A549 (cell line): Measurements from ENCODE around the gene DDIT4. TPM values are rescaled to one million over a fixed set of nuclear protein-coding genes. Genes with fewer than 3 reads are reported as not detected.

Source experiments
- ATAC-seq, 2 experiments: fragments of 200-7000 bp in 1 of 2; fragments of >200 bp in 1 of 2; cut with Nextera tagmentation in 1 of 2; cut with Tn5 transposase in 1 of 2; 3 replicates each; pipeline versions ENCODE4 v1.8.0 to v1.9.1; 2018 to 2020; ENCODE audit warnings: mild to moderate bottlenecking in 1 of 2, moderate library complexity in 1 of 2
- CTCF ChIA-PET: fragments of 300-600 bp; sonication (Branson Sonifier 250); formaldehyde crosslinking; extraction: SDS; loops from one replicate; lab custom pipeline; 2021; ENCODE audit warnings: antibody characterized with exemption, inconsistent platforms; lab: Yijun Ruan, JAX
- POLR2A ChIA-PET: fragments of 350-600 bp; formaldehyde crosslinking; extraction: SDS; loops from one replicate; lab custom pipeline; 2021; ENCODE audit warnings: antibody characterized with exemption, inconsistent platforms; lab: Yijun Ruan, JAX
- DNase-seq, 2 experiments: peaks; one replicate each; pipeline versions ENCODE4 v3.0.0 to v3.0.0-alpha.2; 2011 to 2016; ENCODE audit warnings: low read depth in 1 of 2, low spot score in 1 of 2
- FAIRE-seq: peaks from 2 replicates; lab custom pipeline; 2011; peaks lifted over from hg19 to GRCh38; lab: Jason Lieb, UNC
- H3K27ac ChIP-seq, 2 experiments: fragments of >200 bp; sonication (Bioruptor Twin); formaldehyde crosslinking; 3 replicates each; pipeline ENCODE4 v1.5.1; 2016 to 2017
- H3K4me1 ChIP-seq: fragments of >200 bp; sonication (Bioruptor Twin); formaldehyde crosslinking; 3 replicates; pipeline ENCODE4 v1.6.1; 2016
- H3K4me2 ChIP-seq: fragments of >200 bp; sonication (Bioruptor Twin); formaldehyde crosslinking; 3 replicates; pipeline ENCODE4 v1.6.1; 2016
- H3K4me3 ChIP-seq: fragments of >200 bp; sonication (Bioruptor Twin); formaldehyde crosslinking; 3 replicates; pipeline ENCODE4 v1.5.1; 2016
- H3K9me3 ChIP-seq: fragments of >200 bp; sonication (Bioruptor Twin); formaldehyde crosslinking; 3 replicates; pipeline ENCODE4 v1.6.1; 2016
- BHLHE40 ChIP-seq: IDR thresholded peaks from 2 replicates; pipeline ENCODE4 v1.6.1; 2012; ENCODE audit warnings: low read depth, low read length, inconsistent platforms
- CEBPB ChIP-seq, 2 experiments: fragments of >200 bp in 1 of 2; sonication (Bioruptor Twin) in 1 of 2; formaldehyde crosslinking in 1 of 2; IDR thresholded peaks; 2 replicates each; pipeline ENCODE4 v1.6.1; 2012 to 2016
- CHD4 ChIP-seq: fragments of 200-600 bp; sonication (generic); IDR thresholded peaks from 2 replicates; pipeline ENCODE4 v1.6.1; 2016; ENCODE audit warnings: antibody characterized with exemption, mild to moderate bottlenecking, borderline replicate concordance
- ESRRA ChIP-seq: fragments of 150-350 bp; IDR thresholded peaks from 2 replicates; pipeline ENCODE4 v1.6.1; 2014; ENCODE audit warnings: mild to moderate bottlenecking, low read length, borderline replicate concordance
- FOSL2 ChIP-seq, 2 experiments: fragments of 450-650 bp in 1 of 2; fragments of >200 bp in 1 of 2; sonication (Bioruptor Twin) in 1 of 2; formaldehyde crosslinking; IDR thresholded peaks; 2 replicates each; pipeline versions ENCODE4 v1.5.0 to v1.6.1; 2016 to 2020; ENCODE audit warnings: mild to moderate bottlenecking in 1 of 2, moderate library complexity in 1 of 2
- HEYL ChIP-seq: fragments of 250-450 bp; sonication (Bioruptor Pico); IDR thresholded peaks from 2 replicates; pipeline ENCODE4 v1.8.0; 2021; ENCODE audit warnings: mild to moderate bottlenecking, moderate library complexity
- HOXB13 ChIP-seq: fragments of 250-450 bp; sonication (Bioruptor Pico); IDR thresholded peaks from 2 replicates; pipeline ENCODE4 v1.5.0; 2020; ENCODE audit warnings: low read depth, mild to moderate bottlenecking, moderate library complexity
- HOXB5 ChIP-seq: fragments of 250-450 bp; sonication (Bioruptor Pico); IDR thresholded peaks from 2 replicates; pipeline ENCODE4 v1.5.0; 2020; ENCODE audit warnings: mild to moderate bottlenecking, moderate library complexity
- KDM1A ChIP-seq: fragments of 200-600 bp; sonication (generic); IDR thresholded peaks from 2 replicates; pipeline ENCODE4 v1.6.1; 2016; ENCODE audit warnings: low read depth, mild to moderate bottlenecking
- NR3C1 ChIP-seq: fragments of >200 bp; sonication (Bioruptor Twin); formaldehyde crosslinking; IDR thresholded peaks from 3 replicates; pipeline ENCODE4 v1.6.1; 2017
- POLR2A ChIP-seq: IDR thresholded peaks from 2 replicates; pipeline ENCODE4 v1.6.1; 2012; ENCODE audit warnings: mild to moderate bottlenecking, low read length
- RFX5 ChIP-seq: fragments of 450-650 bp; IDR thresholded peaks from 2 replicates; pipeline ENCODE4 v1.7.1; 2014; ENCODE audit warnings: antibody characterized with exemption, mild to moderate bottlenecking, moderate library complexity
- ZSCAN20 ChIP-seq: fragments of 250-450 bp; sonication (Bioruptor Pico); IDR thresholded peaks from 2 replicates; pipeline ENCODE4 v1.8.0; 2022; ENCODE audit warnings: mild to moderate bottlenecking, moderate library complexity
- WGBS: methylation state at CpG from one replicate; pipeline ENCODE4 v1.1.6; 2017; ENCODE audit errors: missing lambda C conversion rate; 5-methylcytosine and 5-hydroxymethylcytosine counted together
- polyA plus RNA-seq, 4 experiments: library from polyadenylated mRNA; depleted of rRNA in 3 of 4; stranded (reverse); fragments of >200 nt; fragmentation: RNase III in 1 of 4; extraction: RNeasy Plus Mini Kit Qiagen cat#74134 plus additional on column Dnase treatment in 1 of 4; gene quantifications; 2 replicates in 3 of 4; 3 replicates in 1 of 4; pipeline ENCODE4 v1.2.3, GENCODE V29; 2011 to 2017
- TF ChIP-seq, protein P1 (sequence below): fragments of >200 bp; sonication (Bioruptor Twin); formaldehyde crosslinking; IDR thresholded peaks from 3 replicates; pipeline ENCODE4 v1.6.1; 2016
- TF ChIP-seq, protein P2 (sequence below): fragments of 450-650 bp; IDR thresholded peaks from 2 replicates; pipeline ENCODE4 v1.6.1; 2014; ENCODE audit warnings: antibody characterized with exemption
- TF ChIP-seq, protein P3 (sequence below): fragments of 200-600 bp; sonication (generic); IDR thresholded peaks from 2 replicates; pipeline ENCODE4 v1.6.1; 2016; ENCODE audit warnings: antibody characterized with exemption, mild to moderate bottlenecking, moderate library complexity
- TF ChIP-seq, protein P4 (sequence below): fragments of 150-350 bp; IDR thresholded peaks from 2 replicates; pipeline ENCODE4 v1.6.1; 2014; ENCODE audit warnings: low read depth, mild to moderate bottlenecking, low read length
- TF ChIP-seq, protein P5 (sequence below): IDR thresholded peaks from 2 replicates; pipeline ENCODE4 v1.6.1; 2012

DDIT4 gene
- polyA plus RNA-seq, 2 of the 4 experiments (the other 2 are of a cell fraction) = 239 to 392 TPM

DNA sequence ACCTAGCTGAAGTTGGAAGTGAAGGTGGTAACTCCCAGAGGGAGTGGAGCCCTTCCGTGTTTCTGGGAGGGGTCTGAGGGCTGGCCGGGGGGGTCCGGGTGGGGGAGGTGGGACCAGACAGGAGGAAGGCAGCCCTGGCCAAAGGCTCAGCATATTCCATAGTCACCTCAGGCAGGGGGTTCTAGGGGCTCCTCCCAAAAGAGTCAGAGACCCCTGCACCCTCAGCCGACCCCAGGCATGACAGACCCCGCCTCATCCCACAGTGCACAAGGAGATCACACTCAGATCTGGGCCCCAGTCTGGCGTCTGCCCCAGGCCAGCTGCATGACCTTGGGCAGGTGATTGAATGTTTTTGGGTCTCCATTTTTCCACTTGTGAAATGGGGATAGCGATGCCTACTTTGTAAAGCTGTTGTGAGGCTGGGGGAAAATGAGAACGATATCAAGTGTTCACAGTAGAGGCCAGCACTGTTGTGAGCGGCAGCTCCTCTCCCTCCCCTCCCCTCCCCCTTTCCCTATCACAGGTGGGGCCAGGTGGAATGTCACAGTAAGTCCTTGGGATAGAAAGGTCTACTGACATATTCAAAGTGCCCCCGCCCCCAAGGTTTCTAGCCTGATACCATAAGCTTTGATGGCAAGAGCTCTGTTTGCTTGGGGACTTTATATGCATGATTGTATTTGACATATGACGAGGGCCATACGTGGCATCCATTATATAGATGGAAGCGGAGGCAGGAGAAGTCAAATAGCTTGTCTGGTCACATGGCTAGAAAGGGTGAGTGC is 47.7 kb downstream of the DDIT4 start:
- Histone ChIP-seq H3K27ac (peak overlapping the region; percentile 98 to 99), H3K4me2 (peak overlapping the region; percentile 82), H3K4me3 (peak overlapping the region; percentile 7; the same call in 1 of the 3 replicates), H3K9me3 (no peaks in the 10 kb centered on the region), H3K4me1 (peaks cover 84% of the 10 kb centered on the region)
- CTCF ChIA-PET = interaction anchor here (1.0 to 8.5 kb wide), 16 partner anchors 13 to 366 kb away, joined by 3 to 94 read pairs (median 6); partner anchors contain the start of genes ANAPC16, ASCC1 and DDIT4
- no peak for ATAC-seq
- WGBS = 68% methylated on average over 11 of the region's 13 CpGs
- 0 out of 2 replicates have a peak, but pooled peaks have one; percentile 21 for TF ChIP-seq HEYL (CRISPR knock-in tag)
- no peak for TF ChIP-seq HOXB5 (CRISPR knock-in tag)
- TF ChIP-seq ZSCAN20 (CRISPR knock-in tag) = peak; percentile 70; the same call in 1 of the 2 replicates
- peak; percentile 48; the same call in 1 of the 2 replicates for TF ChIP-seq HOXB13
- 0 out of 2 replicates have a peak, but pooled peaks have one; percentile 13 for TF ChIP-seq POLR2A
- FAIRE-seq = no peak
- POLR2A ChIA-PET = interaction anchor here (0.6 to 5.9 kb wide), 18 partner anchors 8 to 195 kb away, joined by 3 to 197 read pairs (median 8); partner anchors contain the start of genes ANAPC16, ASCC1 and DDIT4
- no peak for DNase-seq

DNA sequence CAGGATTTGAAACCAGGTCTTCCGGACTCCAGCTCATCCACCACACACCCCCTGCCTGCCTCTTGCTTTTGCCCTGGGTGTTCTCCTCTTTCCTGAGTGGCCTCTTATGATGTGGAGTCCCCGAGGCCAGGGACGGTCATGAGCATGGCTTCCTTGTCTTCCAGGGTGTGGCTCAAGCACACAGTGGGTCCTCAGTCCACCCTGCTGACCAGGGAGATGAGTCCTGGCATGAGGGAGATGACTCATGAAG is 48.2 kb downstream of the DDIT4 start:
- ChIA-PET CTCF (interaction anchor here (1.0 to 8.5 kb wide), 11 partner anchors 13 to 366 kb away, joined by 3 to 94 read pairs (median 7); partner anchors contain the start of gene DDIT4), POLR2A (interaction anchor here (1.0 to 5.9 kb wide), 8 partner anchors 10 to 106 kb away, joined by 4 to 197 read pairs (median 24); partner anchors contain the start of genes ANAPC16, ASCC1 and DDIT4)
- H3K4me2 ChIP-seq = peak overlapping the region; percentile 82
- no peak overlapping the region for H3K4me3 ChIP-seq
- 83% methylated on average over 3 of the region's 3 CpGs for WGBS
- peaks cover 79% of the 10 kb centered on the region for H3K4me1 ChIP-seq
- FAIRE-seq (no peak), DNase-seq (no peak), ATAC-seq (no peak)
- TF ChIP-seq HOXB5 (CRISPR knock-in tag) (no peak), NR3C1 (no peak), CEBPB (IDR thresholded peaks at IDR 0.05) (no peak), FOSL2 (IDR thresholded peaks at IDR 0.05) (no peak), FOSL2 (CRISPR knock-in tag; IDR thresholded peaks at IDR 0.05) (peak; percentile 57), BHLHE40 (no peak), POLR2A (no peak), RFX5 (no peak), CHD4 (no peak), ESRRA (no peak), KDM1A (no peak)
- TF ChIP-seq, protein P1, sequence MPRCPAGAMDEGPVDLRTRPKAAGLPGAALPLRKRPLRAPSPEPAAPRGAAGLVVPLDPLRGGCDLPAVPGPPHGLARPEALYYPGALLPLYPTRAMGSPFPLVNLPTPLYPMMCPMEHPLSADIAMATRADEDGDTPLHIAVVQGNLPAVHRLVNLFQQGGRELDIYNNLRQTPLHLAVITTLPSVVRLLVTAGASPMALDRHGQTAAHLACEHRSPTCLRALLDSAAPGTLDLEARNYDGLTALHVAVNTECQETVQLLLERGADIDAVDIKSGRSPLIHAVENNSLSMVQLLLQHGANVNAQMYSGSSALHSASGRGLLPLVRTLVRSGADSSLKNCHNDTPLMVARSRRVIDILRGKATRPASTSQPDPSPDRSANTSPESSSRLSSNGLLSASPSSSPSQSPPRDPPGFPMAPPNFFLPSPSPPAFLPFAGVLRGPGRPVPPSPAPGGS = no peak
- TF ChIP-seq, protein P2, sequence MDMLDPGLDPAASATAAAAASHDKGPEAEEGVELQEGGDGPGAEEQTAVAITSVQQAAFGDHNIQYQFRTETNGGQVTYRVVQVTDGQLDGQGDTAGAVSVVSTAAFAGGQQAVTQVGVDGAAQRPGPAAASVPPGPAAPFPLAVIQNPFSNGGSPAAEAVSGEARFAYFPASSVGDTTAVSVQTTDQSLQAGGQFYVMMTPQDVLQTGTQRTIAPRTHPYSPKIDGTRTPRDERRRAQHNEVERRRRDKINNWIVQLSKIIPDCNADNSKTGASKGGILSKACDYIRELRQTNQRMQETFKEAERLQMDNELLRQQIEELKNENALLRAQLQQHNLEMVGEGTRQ = no peak
- TF ChIP-seq, protein P3, sequence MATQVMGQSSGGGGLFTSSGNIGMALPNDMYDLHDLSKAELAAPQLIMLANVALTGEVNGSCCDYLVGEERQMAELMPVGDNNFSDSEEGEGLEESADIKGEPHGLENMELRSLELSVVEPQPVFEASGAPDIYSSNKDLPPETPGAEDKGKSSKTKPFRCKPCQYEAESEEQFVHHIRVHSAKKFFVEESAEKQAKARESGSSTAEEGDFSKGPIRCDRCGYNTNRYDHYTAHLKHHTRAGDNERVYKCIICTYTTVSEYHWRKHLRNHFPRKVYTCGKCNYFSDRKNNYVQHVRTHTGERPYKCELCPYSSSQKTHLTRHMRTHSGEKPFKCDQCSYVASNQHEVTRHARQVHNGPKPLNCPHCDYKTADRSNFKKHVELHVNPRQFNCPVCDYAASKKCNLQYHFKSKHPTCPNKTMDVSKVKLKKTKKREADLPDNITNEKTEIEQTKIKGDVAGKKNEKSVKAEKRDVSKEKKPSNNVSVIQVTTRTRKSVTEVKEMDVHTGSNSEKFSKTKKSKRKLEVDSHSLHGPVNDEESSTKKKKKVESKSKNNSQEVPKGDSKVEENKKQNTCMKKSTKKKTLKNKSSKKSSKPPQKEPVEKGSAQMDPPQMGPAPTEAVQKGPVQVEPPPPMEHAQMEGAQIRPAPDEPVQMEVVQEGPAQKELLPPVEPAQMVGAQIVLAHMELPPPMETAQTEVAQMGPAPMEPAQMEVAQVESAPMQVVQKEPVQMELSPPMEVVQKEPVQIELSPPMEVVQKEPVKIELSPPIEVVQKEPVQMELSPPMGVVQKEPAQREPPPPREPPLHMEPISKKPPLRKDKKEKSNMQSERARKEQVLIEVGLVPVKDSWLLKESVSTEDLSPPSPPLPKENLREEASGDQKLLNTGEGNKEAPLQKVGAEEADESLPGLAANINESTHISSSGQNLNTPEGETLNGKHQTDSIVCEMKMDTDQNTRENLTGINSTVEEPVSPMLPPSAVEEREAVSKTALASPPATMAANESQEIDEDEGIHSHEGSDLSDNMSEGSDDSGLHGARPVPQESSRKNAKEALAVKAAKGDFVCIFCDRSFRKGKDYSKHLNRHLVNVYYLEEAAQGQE = no peak
- TF ChIP-seq, protein P4, sequence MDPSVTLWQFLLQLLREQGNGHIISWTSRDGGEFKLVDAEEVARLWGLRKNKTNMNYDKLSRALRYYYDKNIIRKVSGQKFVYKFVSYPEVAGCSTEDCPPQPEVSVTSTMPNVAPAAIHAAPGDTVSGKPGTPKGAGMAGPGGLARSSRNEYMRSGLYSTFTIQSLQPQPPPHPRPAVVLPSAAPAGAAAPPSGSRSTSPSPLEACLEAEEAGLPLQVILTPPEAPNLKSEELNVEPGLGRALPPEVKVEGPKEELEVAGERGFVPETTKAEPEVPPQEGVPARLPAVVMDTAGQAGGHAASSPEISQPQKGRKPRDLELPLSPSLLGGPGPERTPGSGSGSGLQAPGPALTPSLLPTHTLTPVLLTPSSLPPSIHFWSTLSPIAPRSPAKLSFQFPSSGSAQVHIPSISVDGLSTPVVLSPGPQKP = no peak
- TF ChIP-seq, protein P5, sequence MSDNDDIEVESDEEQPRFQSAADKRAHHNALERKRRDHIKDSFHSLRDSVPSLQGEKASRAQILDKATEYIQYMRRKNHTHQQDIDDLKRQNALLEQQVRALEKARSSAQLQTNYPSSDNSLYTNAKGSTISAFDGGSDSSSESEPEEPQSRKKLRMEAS = peak; percentile 24; the same call in 1 of the 2 replicates
- peak overlapping the region; percentile 98 to 99 for H3K27ac ChIP-seq
- H3K9me3 ChIP-seq = no peaks in the 10 kb centered on the region
